K562 (cell line): ENCODE results near the gene FOSL2. TPM values are rescaled to one million over a fixed set of nuclear protein-coding genes. Genes with fewer than 3 reads are reported as not detected.

Experiments
- CBFA2T3 ChIP-seq: fragments of 450-650 bp; IDR thresholded peaks from 2 replicates; pipeline ENCODE4 v1.6.1; 2017
- HDAC3 ChIP-seq: fragments of 450-650 bp; IDR thresholded peaks from 2 replicates; pipeline ENCODE4 v1.6.1; 2018; ENCODE audit warnings: borderline replicate concordance, mild to moderate bottlenecking, moderate library complexity; ENCODE audit not compliant: partially characterized antibody
- KAT7 ChIP-seq: sonication (generic); formaldehyde crosslinking; IDR thresholded peaks from 2 replicates; pipeline ENCODE4 v1.8.0; 2022; ENCODE audit warnings: missing genetic modification reagents, mild to moderate bottlenecking, borderline replicate concordance
- KDM2B ChIP-seq: fragments of 250-450 bp; sonication (Bioruptor Pico); IDR thresholded peaks from 2 replicates; pipeline ENCODE4 v1.8.0; 2021; ENCODE audit warnings: mild to moderate bottlenecking, moderate library complexity
- L3MBTL2 ChIP-seq: fragments of 450-650 bp; IDR thresholded peaks from 2 replicates; pipeline ENCODE4 v1.6.1; 2016; ENCODE audit warnings: mild to moderate bottlenecking, moderate library complexity
- MEF2A ChIP-seq: IDR thresholded peaks from 2 replicates; pipeline ENCODE4 v1.6.1; 2011; ENCODE audit warnings: low read depth, mild to moderate bottlenecking, low read length, moderate library complexity; ENCODE audit not compliant: control insufficient read depth
- NONO ChIP-seq, 2 experiments: fragments of 200-400 bp in 1 of 2; fragments of 450-650 bp in 1 of 2; formaldehyde crosslinking in 1 of 2; IDR thresholded peaks; 2 replicates each; pipeline ENCODE4 v1.6.1; 2017; ENCODE audit warnings: low read depth in 2 of 2, mild to moderate bottlenecking in 2 of 2, moderate library complexity in 2 of 2, low read length in 1 of 2
- NR2F6 ChIP-seq: fragments of 450-650 bp; formaldehyde crosslinking; IDR thresholded peaks from 2 replicates; pipeline ENCODE4 v1.4.0; 2020; ENCODE audit warnings: mild to moderate bottlenecking
- OTX1 ChIP-seq: fragments of 450-650 bp; formaldehyde crosslinking; IDR thresholded peaks from 2 replicates; pipeline ENCODE4 v1.4.0; 2022; ENCODE audit warnings: mild to moderate bottlenecking
- PHF20 ChIP-seq: fragments of 450-650 bp; IDR thresholded peaks from 2 replicates; pipeline ENCODE4 v1.6.1; 2018; ENCODE audit not compliant: partially characterized antibody
- SAFB ChIP-seq: fragments of 200-400 bp; formaldehyde crosslinking; IDR thresholded peaks from 2 replicates; pipeline ENCODE4 v1.6.1; 2017; ENCODE audit warnings: low read depth, low read length, borderline replicate concordance
- SIN3A ChIP-seq, 2 experiments: fragments of 150-350 bp in 1 of 2; IDR thresholded peaks; 2 replicates each; pipeline ENCODE4 v1.6.1; 2011 to 2016; ENCODE audit warnings: borderline replicate concordance in 2 of 2, low read depth in 2 of 2, low read length in 2 of 2, mild to moderate bottlenecking in 2 of 2, moderate library complexity in 2 of 2; ENCODE audit not compliant: control insufficient read depth in 1 of 2
- SIRT6 ChIP-seq: IDR thresholded peaks from one replicate; pipeline ENCODE4 v1.6.1; 2012; ENCODE audit warnings: low read depth, mild to moderate bottlenecking, control low read depth, inconsistent platforms, low read length, moderate library complexity
- SOX6 ChIP-seq: fragments of 450-650 bp; IDR thresholded peaks from 2 replicates; pipeline ENCODE4 v1.6.1; 2014; ENCODE audit warnings: mild to moderate bottlenecking
- TAF1 ChIP-seq: IDR thresholded peaks from 2 replicates; pipeline ENCODE4 v1.6.1; 2011; ENCODE audit warnings: mild to moderate bottlenecking, low read length, moderate library complexity; ENCODE audit not compliant: insufficient read depth, control insufficient read depth, severe bottlenecking; ENCODE audit errors: extremely low read depth
- TBP ChIP-seq: optimal IDR thresholded peaks from 2 replicates; pipeline ENCODE3; 2011; ENCODE audit warnings: low read depth, low read length, improper control_type of control experiment
- ZBTB1 ChIP-seq: sonication (generic); formaldehyde crosslinking; IDR thresholded peaks from 2 replicates; pipeline ENCODE4 v1.8.1; 2023; ENCODE audit warnings: missing genetic modification reagents, low read depth, mild to moderate bottlenecking, borderline replicate concordance
- ZEB2 ChIP-seq: fragments of 450-650 bp; IDR thresholded peaks from 2 replicates; pipeline ENCODE4 v1.6.1; 2016
- ZKSCAN8 ChIP-seq: fragments of 200-800 bp; sonication (Bioruptor generic); IDR thresholded peaks from 2 replicates; pipeline ENCODE4 v1.6.1; 2016; ENCODE audit warnings: missing genetic modification characterization, missing compliant biosample characterization
- ZNF696 ChIP-seq: fragments of 250-450 bp; sonication (Bioruptor Pico); conservative IDR thresholded peaks from 2 replicates; pipeline ENCODE4 v1.4.0; 2020; ENCODE audit warnings: mild to moderate bottlenecking, moderate library complexity
- ZSCAN29 ChIP-seq: fragments of 450-650 bp; IDR thresholded peaks from 2 replicates; pipeline ENCODE4 v1.6.1; 2017
- polyA plus RNA-seq, 8 experiments: library from polyadenylated mRNA; depleted of rRNA in 4 of 8; stranded (reverse) in 5 of 8; unstranded in 3 of 8; fragments of >200 nt; fragmentation: Nextera tagmentation in 2 of 8; fragmentation: Illumina TruSeq in 1 of 8; extraction: Ambion mirVana in 2 of 8; extraction: Trizol in 1 of 8; gene quantifications; 2 replicates each; pipeline versions ENCODE4 v1.2.1 to v1.2.3, GENCODE V29; 2011 to 2014; ENCODE audit warnings: inconsistent platforms in 1 of 8, missing spikeins in 1 of 8
- total RNA-seq, 7 experiments: library from RNA; depleted of rRNA in 6 of 7; stranded (reverse); fragments of >200 nt in 6 of 7; fragmentation: Illumina TruSeq in 2 of 7; extraction: Trizol in 2 of 7; gene quantifications; 2 replicates each; pipeline versions ENCODE4 v1.2.1 to v1.2.3, GENCODE V29; 2011 to 2021; ENCODE audit warnings: low replicate concordance in 1 of 7
- TF ChIP-seq, protein P1 (sequence below): fragments of 450-650 bp; formaldehyde crosslinking; conservative IDR thresholded peaks from 2 replicates; pipeline ENCODE4 v1.4.0; 2022; ENCODE audit warnings: mild to moderate bottlenecking, missing genetic modification characterization
- TF ChIP-seq, protein P2 (sequence below): sonication (generic); formaldehyde crosslinking; IDR thresholded peaks from 2 replicates; pipeline ENCODE4 v1.8.1; 2023; ENCODE audit warnings: missing genetic modification reagents, mild to moderate bottlenecking, borderline replicate concordance

Gene FOSL2
- total and polyA plus RNA-seq, 9 of the 15 experiments (the other 6 are each of a cell fraction or from before 2014, with no cell fraction given) = 0.04 to 2.9 (median 0.80) TPM

DNA sequence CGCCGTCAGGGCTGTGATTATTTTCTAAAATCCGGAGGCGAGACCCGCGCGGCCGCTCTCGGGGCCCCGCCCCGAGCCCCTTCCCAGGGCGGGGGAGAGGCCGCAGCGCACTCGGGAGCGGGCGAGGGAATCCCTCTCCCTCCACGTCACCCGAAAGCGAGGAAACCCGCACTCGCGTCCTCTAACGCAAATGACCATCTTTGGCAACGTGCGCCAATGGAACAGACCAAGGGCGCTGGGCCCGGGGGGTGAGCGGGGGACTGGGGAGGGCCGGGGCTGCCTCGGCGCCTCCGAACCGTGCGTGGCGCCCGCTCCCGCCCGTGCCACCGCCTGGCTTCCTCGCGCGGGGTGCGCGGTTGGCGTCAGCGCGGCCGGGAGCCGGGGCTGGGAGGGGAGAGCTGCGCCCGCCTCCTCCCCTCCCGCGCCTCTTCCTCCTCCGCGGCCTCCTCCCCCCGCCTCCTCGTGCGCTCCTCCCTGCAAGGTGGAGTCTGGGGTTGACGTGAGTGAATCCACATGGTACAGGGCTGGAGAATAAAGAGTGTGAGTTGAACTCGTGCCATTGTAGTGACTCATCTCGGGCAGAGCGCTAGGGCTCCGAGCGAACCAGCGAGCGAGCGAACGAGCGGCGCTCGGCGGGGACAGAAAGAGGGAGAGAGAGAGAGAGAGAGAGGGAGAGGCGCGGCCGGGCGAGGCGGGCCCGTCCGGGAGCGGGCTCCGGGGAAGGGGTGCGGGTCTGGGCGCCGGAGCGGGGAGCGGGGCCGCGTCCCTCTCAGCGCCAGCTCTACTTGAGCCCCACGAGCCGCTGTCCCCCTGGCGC, at the start of gene FOSL2 (continued):
- TF ChIP-seq L3MBTL2 (peak; percentile 79), NONO (IDR thresholded peaks at IDR 0.05; ENCODE audit: low read depth in 2 of 2, low read length in 1 of 2) (peak in 1 of 2 experiments; percentile 97; a peak in 2 of 4 replicates), SIRT6 (no peak), SOX6 (peak; percentile 69), SAFB (peak; percentile 34; the same call in 1 of the 2 replicates), ZEB2 (peak; percentile 16; the same call in 1 of the 2 replicates), ZBTB1 (CRISPR knock-in tag) (peak; percentile 75; the same call in 1 of the 2 replicates), KDM2B (CRISPR knock-in tag) (peak; percentile 84; the same call in 1 of the 2 replicates), CBFA2T3 (peak; percentile 31), PHF20 (peak; percentile 32), TBP (peak; percentile 74), TAF1 (peak; percentile 50), ZKSCAN8 (0 out of 2 replicates have a peak, but pooled peaks have one; percentile 30), KAT7 (CRISPR knock-in tag) (peak; percentile 26; the same call in 1 of the 2 replicates), HDAC3 (no peak), ZNF696 (CRISPR knock-in tag) (no peak), NR2F6 (CRISPR knock-in tag) (no peak), MEF2A (no peak), OTX1 (CRISPR knock-in tag) (peak; percentile 75; the same call in 1 of the 2 replicates), ZSCAN29 (no peak), SIN3A (IDR thresholded peaks at IDR 0.05; ENCODE audit: borderline replicate concordance in 2 of 2, control insufficient read depth in 1 of 2, low read depth in 2 of 2, low read length in 2 of 2) (peak in 1 of 2 experiments; percentile 59; a peak in 1 of 4 replicates)
- TF ChIP-seq, protein P1, sequence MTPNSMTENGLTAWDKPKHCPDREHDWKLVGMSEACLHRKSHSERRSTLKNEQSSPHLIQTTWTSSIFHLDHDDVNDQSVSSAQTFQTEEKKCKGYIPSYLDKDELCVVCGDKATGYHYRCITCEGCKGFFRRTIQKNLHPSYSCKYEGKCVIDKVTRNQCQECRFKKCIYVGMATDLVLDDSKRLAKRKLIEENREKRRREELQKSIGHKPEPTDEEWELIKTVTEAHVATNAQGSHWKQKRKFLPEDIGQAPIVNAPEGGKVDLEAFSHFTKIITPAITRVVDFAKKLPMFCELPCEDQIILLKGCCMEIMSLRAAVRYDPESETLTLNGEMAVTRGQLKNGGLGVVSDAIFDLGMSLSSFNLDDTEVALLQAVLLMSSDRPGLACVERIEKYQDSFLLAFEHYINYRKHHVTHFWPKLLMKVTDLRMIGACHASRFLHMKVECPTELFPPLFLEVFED = no peak
- TF ChIP-seq, protein P2, sequence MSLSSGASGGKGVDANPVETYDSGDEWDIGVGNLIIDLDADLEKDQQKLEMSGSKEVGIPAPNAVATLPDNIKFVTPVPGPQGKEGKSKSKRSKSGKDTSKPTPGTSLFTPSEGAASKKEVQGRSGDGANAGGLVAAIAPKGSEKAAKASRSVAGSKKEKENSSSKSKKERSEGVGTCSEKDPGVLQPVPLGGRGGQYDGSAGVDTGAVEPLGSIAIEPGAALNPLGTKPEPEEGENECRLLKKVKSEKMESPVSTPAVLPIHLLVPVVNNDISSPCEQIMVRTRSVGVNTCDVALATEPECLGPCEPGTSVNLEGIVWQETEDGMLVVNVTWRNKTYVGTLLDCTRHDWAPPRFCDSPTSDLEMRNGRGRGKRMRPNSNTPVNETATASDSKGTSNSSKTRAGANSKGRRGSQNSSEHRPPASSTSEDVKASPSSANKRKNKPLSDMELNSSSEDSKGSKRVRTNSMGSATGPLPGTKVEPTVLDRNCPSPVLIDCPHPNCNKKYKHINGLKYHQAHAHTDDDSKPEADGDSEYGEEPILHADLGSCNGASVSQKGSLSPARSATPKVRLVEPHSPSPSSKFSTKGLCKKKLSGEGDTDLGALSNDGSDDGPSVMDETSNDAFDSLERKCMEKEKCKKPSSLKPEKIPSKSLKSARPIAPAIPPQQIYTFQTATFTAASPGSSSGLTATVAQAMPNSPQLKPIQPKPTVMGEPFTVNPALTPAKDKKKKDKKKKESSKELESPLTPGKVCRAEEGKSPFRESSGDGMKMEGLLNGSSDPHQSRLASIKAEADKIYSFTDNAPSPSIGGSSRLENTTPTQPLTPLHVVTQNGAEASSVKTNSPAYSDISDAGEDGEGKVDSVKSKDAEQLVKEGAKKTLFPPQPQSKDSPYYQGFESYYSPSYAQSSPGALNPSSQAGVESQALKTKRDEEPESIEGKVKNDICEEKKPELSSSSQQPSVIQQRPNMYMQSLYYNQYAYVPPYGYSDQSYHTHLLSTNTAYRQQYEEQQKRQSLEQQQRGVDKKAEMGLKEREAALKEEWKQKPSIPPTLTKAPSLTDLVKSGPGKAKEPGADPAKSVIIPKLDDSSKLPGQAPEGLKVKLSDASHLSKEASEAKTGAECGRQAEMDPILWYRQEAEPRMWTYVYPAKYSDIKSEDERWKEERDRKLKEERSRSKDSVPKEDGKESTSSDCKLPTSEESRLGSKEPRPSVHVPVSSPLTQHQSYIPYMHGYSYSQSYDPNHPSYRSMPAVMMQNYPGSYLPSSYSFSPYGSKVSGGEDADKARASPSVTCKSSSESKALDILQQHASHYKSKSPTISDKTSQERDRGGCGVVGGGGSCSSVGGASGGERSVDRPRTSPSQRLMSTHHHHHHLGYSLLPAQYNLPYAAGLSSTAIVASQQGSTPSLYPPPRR = no peak
